ENCODE results near the gene FANCD2OS. TPM values are rescaled to one million over a fixed set of nuclear protein-coding genes. Genes with fewer than 3 reads are reported as not detected.

The FANCD2OS gene
- total RNA-seq, 4 donors from 2014 or later = not detected

- in situ Hi-C loops (cut with MboI; ENCODE audit: low sequenced_read_pairs in 4 of 4) = no loop called here
- no peak overlapping the region for H3K27ac ChIP-seq
- no peaks in the 10 kb centered on the region for H3K27me3 ChIP-seq
- intact Hi-C loops (cut with DNase I; ENCODE audit: low total_unique reads) = no loop called here
- TF ChIP-seq POLR2A (IDR thresholded peaks at IDR 0.05) = no peak
- TF ChIP-seq CTCF (IDR thresholded peaks at IDR 0.05 in 4 of 5, conservative IDR thresholded peaks at IDR 0.05 in 1 of 5) = no peak
- peaks cover 0 to 42% of the 10 kb centered on the region in 2 donors for H3K36me3 ChIP-seq
- no peaks in the 10 kb centered on the region for H3K4me1 ChIP-seq
- no peaks in the 10 kb centered on the region for H3K9me3 ChIP-seq
- ATAC-seq (no peak), DNase-seq (no peak)
- no peak overlapping the region for H3K4me3 ChIP-seq
Measured at GRCh38 chr3:10154335-10155122, 46.5 kb upstream of the FANCD2OS start.

- TF ChIP-seq CTCF (IDR thresholded peaks at IDR 0.05 in 4 of 5, conservative IDR thresholded peaks at IDR 0.05 in 1 of 5) (no peak), POLR2A (IDR thresholded peaks at IDR 0.05) (no peak)
- ATAC-seq (no peak), DNase-seq (no peak)
- Histone ChIP-seq H3K4me3 (no peak overlapping the region), H3K27me3 (no peaks in the 10 kb centered on the region), H3K4me1 (peaks cover 0 to 6% of the 10 kb centered on the region in 2 donors), H3K36me3 (peaks cover 0 to 59% of the 10 kb centered on the region in 2 donors), H3K27ac (no peak overlapping the region), H3K9me3 (no peaks in the 10 kb centered on the region)
- intact Hi-C loops (cut with DNase I; ENCODE audit: low total_unique reads) (no loop called here), in situ Hi-C loops (cut with MboI; ENCODE audit: low sequenced_read_pairs in 4 of 4) (no loop called here)
Measured at GRCh38 chr3:10150987-10151386, 42.9 kb upstream of the FANCD2OS start.

GRCh38 chr3:10149226-10149625 lies 41.2 kb upstream of the FANCD2OS start:
- ATAC-seq (no peak), DNase-seq (no peak)
- Histone ChIP-seq H3K4me3 (no peak overlapping the region), H3K27ac (no peak overlapping the region), H3K4me1 (peaks cover 3 to 19% of the 10 kb centered on the region in 2 donors), H3K27me3 (no peaks in the 10 kb centered on the region), H3K36me3 (peaks cover 0 to 59% of the 10 kb centered on the region in 2 donors), H3K9me3 (no peaks in the 10 kb centered on the region)
- no peak for TF ChIP-seq POLR2A (IDR thresholded peaks at IDR 0.05)
- TF ChIP-seq CTCF (IDR thresholded peaks at IDR 0.05 in 4 of 5, conservative IDR thresholded peaks at IDR 0.05 in 1 of 5) = no peak
- in situ Hi-C loops (cut with MboI; ENCODE audit: low sequenced_read_pairs in 4 of 4) = no loop called here
- intact Hi-C loops (cut with DNase I; ENCODE audit: low total_unique reads) = loop anchor here (10.0 kb wide), 1 partner anchor 214 kb away; the partner anchor contains the start of gene CRELD1

- Histone ChIP-seq H3K4me1 (peaks cover 22 to 36% of the 10 kb centered on the region in 2 donors), H3K4me3 (no peak overlapping the region), H3K36me3 (peaks cover 0 to 27% of the 10 kb centered on the region in 2 donors), H3K9me3 (no peaks in the 10 kb centered on the region), H3K27ac (no peak overlapping the region), H3K27me3 (no peaks in the 10 kb centered on the region)
- in situ Hi-C loops (cut with MboI; ENCODE audit: low sequenced_read_pairs in 4 of 4) (no loop called here), intact Hi-C loops (cut with DNase I; ENCODE audit: low total_unique reads) (loop anchor here (10.0 kb wide), 1 partner anchor 211 kb away; the partner anchor contains the start of gene CRELD1)
- TF ChIP-seq CTCF (IDR thresholded peaks at IDR 0.05 in 4 of 5, conservative IDR thresholded peaks at IDR 0.05 in 1 of 5) = no peak
- TF ChIP-seq POLR2A (IDR thresholded peaks at IDR 0.05) = no peak
- ATAC-seq (no peak), DNase-seq (no peak)
Measured at GRCh38 chr3:10145685-10146084, 37.6 kb upstream of the FANCD2OS start.
